NCI-H2081 (cell line): ENCODE data around the gene SORCS2.

Experiments used
- DNase-seq, 2 experiments: peaks; one replicate each; lab custom pipeline; 2025; lab: John Stamatoyannopoulos, UW

The SORCS2 gene

GRCh38 chr4:7377223-7377865 lies 185.0 kb downstream of the SORCS2 start:
- peak; percentile 32 to 80 for DNase-seq

GRCh38 chr4:7379186-7379585 lies 186.8 kb downstream of the SORCS2 start:
- no peak for DNase-seq

GRCh38 chr4:7379719-7380118 lies 187.4 kb downstream of the SORCS2 start:
- no peak for DNase-seq

- DNase-seq, result no peak
Measured at GRCh38 chr4:7381221-7381889, 189.0 kb downstream of the SORCS2 start.

- no peak for DNase-seq
Measured at GRCh38 chr4:7381890-7382633, 189.7 kb downstream of the SORCS2 start.

- DNase-seq, result no peak
Measured at GRCh38 chr4:7382634-7383014, 190.3 kb downstream of the SORCS2 start.

DNA sequence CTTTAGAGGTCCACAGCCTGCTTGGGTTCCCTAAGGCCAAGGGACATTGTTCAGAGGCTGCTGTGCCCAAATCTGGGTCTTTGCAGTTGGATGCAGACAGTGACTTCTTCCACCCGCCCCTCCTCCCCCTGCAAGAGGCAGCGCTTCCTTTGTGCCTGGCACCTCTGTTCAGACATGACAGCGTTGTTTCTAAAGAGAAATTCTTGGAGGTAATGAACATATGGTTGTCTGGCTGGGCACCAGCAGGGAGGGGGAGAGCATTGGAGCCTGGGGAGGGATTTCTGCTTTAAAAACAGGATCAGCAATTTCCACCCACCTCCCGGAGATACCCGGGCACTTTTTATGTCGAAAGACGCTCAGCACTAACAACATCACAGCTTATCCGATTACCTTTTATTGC lies 190.9 kb downstream of the SORCS2 start:
- DNase-seq, result no peak

DNA sequence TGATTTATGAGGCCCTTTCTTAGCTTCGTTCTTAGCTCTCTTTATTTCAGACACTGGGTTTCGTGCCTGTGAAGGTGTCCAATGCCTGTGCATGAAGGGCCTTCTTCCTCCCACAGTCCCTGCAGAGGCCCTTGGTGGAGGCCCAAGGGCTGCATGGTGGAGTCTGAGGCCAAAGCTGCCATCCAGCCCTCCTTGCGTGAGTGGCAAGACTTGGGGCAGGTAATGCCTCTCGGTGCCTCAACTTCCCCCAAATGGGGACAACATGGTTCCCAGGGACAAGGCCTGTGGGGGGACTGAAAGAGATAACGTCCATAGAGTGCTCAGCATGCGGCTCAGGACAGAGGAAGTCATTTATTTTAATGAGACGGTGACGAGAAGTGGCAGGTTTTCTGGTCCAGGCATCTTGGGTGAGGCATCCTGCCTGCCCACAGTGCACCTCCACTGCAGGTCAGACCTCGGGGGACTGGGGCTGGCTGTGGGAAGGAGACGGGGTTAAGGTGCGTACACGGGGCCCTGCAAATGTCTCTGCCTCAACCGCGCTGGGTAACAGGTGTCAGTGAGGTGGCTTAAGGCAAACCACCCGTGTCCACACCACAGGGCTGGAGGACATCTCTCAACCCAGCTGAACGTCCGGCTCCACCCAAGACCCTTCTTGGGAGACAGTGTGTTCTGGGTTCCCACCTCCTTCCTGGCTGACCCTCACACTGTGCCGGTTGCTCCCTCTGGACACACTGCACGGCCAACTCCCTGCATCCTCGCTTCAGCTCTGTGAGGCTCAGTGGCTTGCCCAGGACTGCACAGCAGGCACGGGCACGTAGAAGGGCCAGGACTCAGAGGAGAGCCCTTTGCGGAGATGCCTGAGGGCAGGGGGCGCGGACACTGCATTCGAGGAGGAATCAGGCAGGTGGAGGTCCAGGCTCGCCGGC lies 191.9 kb downstream of the SORCS2 start:
- DNase-seq, result no peak

- DNase-seq, result no peak
Measured at GRCh38 chr4:7384929-7385890, 192.9 kb downstream of the SORCS2 start.

- DNase-seq, result no peak
Measured at GRCh38 chr4:7387925-7388324, 195.6 kb downstream of the SORCS2 start.

GRCh38 chr4:7388627-7389026 lies 196.3 kb downstream of the SORCS2 start:
- no peak for DNase-seq

DNA sequence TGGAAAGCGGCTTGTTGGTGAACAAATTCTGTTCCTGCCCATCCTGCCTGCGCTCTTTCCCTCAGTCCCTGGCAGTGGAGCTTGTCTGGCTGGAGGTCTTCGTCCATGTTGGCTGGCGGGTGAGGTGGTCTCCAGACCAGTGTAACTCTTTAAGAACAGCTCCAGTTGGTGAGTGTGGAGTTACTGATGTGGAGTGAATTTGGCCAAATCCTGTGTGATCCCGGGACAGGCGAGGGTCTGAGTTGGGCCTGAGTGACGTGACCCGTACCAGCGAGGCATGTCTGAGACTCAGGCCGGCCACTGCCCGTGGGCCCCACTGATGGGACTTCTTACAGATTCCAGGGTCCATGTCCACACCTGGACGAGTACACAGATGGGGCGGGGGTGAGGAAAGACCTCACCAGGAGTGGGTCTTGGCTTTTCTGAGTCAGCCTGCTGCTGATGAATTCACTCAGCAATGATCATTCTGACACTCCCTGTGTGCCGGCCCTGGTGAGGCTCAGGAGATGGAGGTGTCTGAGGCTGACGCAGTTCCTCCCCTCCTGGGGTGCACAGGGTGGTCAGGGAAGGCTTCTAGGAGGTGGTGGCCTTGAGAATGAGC lies 196.9 kb downstream of the SORCS2 start:
- DNase-seq, result no peak

DNA sequence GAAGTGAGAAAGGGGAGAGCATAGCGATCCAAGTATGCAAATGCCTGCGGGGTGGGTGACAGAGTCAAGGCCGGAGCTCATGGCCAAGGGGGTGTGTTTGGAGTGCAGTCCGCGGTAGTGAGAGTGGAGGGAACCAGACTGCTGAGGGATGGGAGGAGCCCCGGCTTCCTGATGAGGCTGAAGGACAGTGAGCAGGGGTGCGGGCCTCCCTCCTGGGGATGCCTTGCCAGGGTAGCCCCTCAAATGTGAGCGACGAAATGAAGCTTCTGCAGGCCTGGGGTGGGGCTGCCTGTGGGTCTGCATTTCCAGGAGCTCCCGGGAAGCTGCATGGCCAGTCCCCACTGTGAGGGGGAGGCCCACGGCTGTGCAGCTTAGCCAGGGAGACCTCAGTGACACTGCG lies 197.4 kb downstream of the SORCS2 start:
- DNase-seq, result no peak

DNA sequence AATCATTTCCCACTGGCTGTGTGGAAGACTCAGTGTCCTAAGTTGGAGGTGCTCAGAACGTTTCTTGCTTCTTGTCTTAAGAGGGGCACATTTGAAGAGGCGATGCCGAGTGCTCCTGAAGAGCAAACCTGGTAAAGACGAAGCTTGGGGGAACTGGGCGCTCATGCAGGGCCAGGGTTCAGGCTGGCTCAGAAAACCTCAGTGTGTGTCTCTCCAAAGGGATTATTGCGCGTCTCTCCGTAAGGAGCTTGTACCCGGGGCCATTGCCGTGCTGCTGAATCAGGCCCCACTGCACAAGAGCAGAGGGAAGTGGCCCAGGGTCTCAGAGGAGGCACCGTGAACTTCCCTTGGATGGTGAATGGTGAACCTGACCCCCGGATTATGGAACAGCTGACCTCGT lies 198.0 kb downstream of the SORCS2 start:
- DNase-seq, result no peak

DNA sequence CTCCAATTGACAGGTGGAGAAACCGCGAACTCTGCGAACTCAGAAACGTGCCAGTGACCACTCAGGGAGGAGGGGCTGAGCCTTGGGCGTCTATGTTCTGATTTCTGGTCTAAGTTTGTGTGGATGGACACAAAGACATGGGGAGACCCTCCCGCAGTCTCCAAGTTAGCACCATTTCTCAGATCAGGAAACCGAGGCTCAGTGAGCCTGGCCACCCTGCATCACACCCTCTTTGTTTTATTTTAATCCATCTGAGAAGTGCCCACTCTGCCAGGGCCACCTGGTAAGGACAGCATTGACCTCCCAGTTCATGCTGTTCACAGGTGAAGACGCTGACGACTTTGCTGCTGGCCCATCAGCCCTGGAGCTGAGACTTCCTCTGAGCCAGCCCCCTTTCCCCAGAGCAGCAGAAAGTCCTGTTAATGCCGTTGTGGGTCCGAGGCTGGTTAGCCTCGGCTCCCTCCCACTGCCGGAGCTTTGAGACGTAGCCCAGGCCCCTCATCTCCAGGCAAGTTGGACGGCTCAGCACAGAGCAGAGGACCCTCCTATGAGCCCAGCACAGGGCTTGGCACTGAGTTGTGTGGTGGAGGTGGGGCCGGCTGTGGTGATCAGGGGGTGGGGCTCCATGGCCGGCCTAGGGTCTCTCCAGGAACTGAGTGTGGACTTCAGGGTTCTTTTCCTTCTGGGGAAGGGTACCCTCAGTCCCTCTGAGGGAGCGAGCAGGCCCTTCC lies 198.7 kb downstream of the SORCS2 start:
- DNase-seq, result no peak

GRCh38 chr4:7391637-7392437 lies 199.5 kb downstream of the SORCS2 start:
- no peak for DNase-seq

GRCh38 chr4:7392438-7393421 lies 200.4 kb downstream of the SORCS2 start:
- no peak for DNase-seq
